NCI-H82 treated with DMSO at 0.1 percent for 48 hours (cell line): ENCODE measurements around the gene SOX9.
"Not testable (repeated sequence)": the region's sequence is repeated elsewhere in the genome, so short reads cannot be mapped to it uniquely, and the experiment has no call there.

ENCODE experiments used
- DNase-seq: peaks from one replicate; lab custom pipeline; 2025; ENCODE audit not compliant: unreplicated experiment; lab: John Stamatoyannopoulos, UW

The SOX9 gene

DNA sequence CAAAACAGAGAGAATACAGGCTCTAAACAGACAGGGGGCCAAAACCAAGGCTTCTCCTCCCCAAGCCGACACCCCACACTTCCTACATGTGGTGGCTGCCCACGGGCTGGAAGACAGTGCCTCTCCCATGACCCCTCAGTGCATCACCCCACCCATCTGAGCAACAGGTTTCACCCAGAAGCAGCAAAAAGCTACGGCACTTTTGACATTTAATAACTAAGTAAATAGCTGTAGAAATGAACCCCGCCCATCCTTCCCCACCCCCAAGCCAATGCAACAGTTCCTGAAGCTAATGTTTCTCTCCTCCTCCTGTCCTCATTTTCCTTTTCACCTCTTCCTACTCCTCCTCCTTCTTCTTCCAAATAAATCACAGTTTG is 9.9 kb upstream of the SOX9 start:
- no peak for DNase-seq

DNA sequence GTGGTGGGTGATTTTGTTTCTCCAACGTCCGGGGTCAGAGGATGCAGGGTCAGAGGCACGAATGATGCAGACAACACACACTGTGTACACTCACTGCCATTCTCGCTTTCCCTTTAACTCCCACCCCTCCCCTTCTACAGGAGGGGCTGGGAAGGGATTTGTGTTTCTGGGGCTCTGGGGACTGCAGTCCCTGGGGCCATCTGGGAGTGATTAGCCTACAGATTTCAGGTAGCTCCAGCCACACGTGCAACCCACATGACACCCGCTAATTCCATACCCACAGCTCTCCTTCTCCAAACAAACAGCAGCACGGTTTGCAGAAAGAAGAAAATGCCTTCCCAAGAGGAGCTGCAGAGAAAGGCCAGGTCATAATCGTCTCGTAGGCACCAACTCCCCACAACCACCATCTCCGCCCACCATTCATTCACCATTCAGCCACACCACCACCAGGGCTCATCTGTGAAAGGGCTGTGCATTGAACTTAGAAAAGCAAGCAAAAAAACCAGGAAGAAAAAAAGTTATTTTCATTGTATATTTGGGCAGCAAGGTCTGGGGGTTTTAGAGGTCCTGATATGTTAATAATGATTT is 9.4 kb upstream of the SOX9 start:
- DNase-seq = no peak

DNA sequence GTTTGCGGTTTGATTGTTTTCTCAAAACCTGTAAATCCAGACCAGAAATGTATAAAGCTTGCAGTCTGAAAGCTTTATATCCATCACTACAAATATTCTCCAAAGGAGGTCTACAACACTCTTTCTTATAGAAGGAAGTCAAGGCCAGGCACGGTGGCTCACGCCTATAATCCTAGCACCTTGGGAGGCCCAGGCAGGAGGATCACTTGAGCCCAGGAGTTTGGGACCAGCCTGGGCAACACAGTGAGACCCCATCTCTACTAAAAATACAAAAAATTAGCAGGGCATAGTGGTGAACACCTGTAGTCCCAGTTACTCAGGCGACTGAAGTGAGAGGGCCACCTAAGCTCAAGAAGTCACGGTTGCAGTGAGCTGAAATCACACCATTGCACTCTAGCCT is 8.9 kb upstream of the SOX9 start:
- not testable (repeated sequence) for DNase-seq

DNA sequence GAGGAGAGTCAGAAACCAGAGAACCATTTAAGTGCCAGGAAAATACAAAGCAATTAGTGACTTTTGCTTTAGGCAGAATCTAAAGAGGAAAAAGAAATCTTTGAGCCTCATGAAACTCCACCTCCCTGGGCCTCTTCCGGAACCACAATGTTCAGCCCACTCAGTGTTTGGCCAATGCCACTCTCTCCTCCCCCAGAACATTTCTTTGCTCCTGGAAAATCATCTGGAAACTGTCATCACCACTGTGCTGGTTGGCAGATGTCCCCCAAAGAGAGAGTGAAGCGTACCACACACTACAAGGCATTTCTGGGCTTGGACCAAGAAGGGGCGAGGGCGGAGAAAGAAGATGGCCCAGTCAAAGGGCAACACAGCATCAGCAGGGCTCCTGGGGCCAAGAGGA is 7.1 kb upstream of the SOX9 start:
- DNase-seq = no peak

GRCh38 chr17:72115781-72116525 is 4.9 kb upstream of the SOX9 start:
- DNase-seq = no peak

- no peak for DNase-seq
Observed at GRCh38 chr17:72116661-72117521, 3.9 kb upstream of the SOX9 start.

DNA sequence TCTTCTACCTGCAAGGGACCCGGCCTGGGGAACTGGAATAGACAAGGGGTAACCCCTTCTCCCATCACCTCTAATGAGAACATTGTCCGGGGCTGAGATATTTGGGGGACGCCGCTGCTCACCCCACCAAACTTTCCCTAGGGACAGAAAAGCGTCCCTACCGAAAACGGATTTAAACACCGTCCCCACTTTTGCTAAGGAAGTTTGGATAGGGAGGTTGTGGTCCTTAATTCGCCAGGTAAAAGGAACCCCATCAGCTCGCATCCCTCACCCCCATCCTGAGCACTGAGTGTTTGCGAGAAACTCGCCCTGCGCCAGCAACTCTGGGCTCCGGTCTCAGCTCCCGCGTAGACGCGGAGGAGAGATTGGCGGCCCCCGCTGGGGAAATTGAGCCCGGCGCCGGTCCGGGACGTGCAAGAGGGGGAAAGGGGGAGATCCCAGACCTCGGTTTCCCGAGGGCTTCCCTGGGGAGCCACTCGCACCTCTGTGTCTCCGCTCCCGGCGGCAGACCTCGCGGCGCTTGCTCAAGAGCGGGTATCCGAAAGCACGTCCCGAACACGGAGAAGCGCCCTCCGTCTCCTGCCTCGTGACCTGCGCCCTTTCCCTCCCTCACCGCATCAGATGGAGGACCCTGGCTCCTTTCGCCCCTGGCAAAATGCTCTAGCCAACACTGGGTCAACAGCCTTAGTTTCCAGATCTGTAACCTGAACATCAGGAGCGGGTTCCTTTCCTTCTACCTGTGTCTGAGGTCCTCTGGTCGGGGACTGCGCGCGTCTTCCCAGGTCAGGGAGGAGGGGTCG is 3.1 kb upstream of the SOX9 start:
- no peak for DNase-seq

GRCh38 chr17:72118335-72119076 is 2.3 kb upstream of the SOX9 start:
- DNase-seq = no peak

DNA sequence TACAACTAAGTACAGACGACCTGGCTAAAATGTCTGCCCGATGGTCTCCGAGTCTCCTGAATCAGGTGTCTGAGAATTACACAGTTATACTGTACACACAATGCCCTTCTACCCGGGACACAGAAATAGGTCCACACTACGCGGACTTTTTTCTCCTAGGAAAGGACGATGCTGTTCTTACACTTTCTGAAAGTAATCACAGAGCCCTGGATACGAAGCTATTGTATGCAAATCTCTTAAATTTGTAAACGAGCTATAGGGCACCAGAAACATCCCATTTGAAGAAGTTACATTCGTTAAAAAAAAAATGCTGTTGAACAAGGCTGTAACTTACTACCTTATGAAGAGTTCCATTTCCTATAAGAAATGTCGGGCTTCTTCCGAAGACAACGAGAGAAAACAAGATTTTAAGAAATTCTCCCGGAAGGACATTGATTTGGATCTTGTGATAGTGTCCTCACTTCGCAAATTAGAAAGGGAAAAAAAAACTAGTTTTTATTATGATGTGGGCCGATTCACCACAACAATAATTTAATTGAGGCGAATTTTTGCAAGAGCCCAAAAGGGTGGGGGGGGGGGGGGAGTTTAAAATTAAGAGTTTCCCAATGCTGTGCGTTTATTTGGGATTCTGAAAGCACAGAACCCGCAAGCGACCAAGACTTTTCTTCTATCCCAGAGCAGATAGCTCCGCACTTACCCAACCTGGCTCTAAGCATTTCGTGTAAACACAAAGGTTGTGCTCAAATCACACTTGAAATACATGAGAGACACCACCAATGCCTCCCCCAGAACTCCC is 1.5 kb upstream of the SOX9 start:
- DNase-seq = no peak

- DNase-seq = peak; percentile 36
Observed at GRCh38 chr17:72119873-72120641, 763 bp upstream of the SOX9 start.

DNA sequence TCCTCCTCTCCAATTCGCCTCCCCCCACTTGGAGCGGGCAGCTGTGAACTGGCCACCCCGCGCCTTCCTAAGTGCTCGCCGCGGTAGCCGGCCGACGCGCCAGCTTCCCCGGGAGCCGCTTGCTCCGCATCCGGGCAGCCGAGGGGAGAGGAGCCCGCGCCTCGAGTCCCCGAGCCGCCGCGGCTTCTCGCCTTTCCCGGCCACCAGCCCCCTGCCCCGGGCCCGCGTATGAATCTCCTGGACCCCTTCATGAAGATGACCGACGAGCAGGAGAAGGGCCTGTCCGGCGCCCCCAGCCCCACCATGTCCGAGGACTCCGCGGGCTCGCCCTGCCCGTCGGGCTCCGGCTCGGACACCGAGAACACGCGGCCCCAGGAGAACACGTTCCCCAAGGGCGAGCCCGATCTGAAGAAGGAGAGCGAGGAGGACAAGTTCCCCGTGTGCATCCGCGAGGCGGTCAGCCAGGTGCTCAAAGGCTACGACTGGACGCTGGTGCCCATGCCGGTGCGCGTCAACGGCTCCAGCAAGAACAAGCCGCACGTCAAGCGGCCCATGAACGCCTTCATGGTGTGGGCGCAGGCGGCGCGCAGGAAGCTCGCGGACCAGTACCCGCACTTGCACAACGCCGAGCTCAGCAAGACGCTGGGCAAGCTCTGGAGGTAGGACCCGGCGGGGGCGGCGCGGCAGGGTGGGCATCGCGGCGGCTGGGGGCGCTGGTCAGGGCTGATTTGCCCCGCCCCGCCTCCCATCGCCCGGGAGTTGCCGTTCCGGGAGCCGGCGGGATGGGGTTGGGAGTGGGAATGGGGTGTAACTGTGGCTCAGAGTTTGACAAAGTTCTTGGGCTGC is 567 bp downstream of the SOX9 start:
- no peak for DNase-seq

DNA sequence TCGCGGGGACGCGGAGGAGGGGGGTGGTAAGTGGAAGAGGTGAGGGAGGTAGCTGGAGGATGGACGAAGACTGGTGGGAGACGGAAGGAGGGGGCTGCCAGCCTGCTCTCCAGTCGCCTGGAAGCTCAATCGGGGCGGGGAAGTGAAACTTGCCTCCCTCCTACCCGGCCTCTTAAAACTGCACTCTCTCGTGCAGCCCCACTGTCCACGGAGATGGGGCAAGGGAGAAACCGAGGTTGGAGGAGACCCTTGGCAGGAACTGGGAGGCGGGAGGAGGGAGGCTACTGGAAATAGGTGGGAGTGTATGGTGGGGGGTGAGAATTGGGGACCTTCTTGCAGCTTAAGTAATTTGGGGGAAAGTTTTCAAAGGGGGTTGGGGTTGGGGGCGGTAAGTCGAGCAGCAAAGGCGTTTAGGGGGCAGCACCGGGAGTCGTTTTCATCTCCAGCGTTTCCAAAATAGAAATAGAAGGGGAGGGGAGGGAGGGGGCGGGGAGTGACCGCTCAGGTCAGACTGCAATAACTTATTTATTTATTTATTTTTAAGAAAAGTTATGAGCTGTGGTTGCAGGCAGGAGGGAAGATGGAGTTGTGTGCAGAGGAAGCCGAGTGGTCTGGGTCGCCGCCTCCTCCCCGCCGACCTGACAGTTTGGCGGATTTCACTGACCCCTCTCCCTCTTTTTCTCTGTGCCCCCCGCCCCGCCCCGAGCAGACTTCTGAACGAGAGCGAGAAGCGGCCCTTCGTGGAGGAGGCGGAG is 1.4 kb downstream of the SOX9 start:
- no peak for DNase-seq

DNA sequence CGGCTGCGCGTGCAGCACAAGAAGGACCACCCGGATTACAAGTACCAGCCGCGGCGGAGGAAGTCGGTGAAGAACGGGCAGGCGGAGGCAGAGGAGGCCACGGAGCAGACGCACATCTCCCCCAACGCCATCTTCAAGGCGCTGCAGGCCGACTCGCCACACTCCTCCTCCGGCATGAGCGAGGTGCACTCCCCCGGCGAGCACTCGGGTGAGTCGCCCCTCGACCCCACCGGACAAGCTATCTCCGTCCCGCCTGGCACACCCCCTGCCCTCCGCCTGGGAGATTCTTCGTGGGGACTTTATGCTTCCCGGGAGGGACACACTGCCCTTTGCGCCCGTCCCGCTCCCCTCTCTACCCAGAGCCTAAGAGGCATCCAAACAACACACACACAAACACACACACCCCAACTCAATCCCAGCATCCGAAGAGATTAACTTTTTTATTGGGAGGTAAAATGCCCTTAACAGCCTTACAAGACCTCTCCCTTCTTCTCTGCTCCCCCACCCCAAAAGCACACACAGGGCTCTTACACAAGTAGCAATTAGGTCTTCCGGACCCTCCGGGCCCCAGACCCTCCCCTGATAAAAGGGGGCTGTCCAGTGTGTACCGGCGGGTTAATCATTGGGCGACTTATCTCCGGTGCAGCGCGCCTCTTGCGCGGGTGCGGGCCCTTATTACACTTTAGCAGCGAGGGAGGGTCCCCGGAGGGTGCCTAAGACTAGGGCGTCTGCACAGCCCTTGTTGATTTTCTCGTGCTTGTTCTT is 2.1 kb downstream of the SOX9 start:
- no peak for DNase-seq

DNA sequence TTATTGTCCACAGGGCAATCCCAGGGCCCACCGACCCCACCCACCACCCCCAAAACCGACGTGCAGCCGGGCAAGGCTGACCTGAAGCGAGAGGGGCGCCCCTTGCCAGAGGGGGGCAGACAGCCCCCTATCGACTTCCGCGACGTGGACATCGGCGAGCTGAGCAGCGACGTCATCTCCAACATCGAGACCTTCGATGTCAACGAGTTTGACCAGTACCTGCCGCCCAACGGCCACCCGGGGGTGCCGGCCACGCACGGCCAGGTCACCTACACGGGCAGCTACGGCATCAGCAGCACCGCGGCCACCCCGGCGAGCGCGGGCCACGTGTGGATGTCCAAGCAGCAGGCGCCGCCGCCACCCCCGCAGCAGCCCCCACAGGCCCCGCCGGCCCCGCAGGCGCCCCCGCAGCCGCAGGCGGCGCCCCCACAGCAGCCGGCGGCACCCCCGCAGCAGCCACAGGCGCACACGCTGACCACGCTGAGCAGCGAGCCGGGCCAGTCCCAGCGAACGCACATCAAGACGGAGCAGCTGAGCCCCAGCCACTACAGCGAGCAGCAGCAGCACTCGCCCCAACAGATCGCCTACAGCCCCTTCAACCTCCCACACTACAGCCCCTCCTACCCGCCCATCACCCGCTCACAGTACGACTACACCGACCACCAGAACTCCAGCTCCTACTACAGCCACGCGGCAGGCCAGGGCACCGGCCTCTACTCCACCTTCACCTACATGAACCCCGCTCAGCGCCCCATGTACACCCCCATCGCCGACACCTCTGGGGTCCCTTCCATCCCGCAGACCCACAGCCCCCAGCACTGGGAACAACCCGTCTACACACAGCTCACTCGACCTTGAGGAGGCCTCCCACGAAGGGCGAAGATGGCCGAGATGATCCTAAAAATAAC is 3.0 kb downstream of the SOX9 start:
- DNase-seq = no peak

- DNase-seq = no peak
Observed at GRCh38 chr17:72124438-72124775, 3.6 kb downstream of the SOX9 start.

DNA sequence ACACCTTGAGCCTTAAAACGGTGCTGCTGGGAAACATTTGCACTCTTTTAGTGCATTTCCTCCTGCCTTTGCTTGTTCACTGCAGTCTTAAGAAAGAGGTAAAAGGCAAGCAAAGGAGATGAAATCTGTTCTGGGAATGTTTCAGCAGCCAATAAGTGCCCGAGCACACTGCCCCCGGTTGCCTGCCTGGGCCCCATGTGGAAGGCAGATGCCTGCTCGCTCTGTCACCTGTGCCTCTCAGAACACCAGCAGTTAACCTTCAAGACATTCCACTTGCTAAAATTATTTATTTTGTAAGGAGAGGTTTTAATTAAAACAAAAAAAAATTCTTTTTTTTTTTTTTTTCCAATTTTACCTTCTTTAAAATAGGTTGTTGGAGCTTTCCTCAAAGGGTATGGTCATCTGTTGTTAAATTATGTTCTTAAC is 4.4 kb downstream of the SOX9 start:
- no peak for DNase-seq
